Upper lobe of left lung (tissue), 6 donors: ENCODE data around the gene LSM12. TPM values are rescaled to one million over a fixed set of nuclear protein-coding genes. Genes with fewer than 3 reads are reported as not detected.

Experiments used
- ATAC-seq, 2 donors: fragments of 200-7000 bp; cut with Tn5 transposase; one replicate each; pipeline ENCODE4 v1.9.1; 2022; ENCODE audit warnings: mild to moderate bottlenecking in 2 of 2, moderate library complexity in 2 of 2; ENCODE audit not compliant: low FRiP score in 2 of 2
- DNase-seq, 2 donors: peaks; one replicate each; pipeline ENCODE4 v3.0.0-alpha.2; 2019 to 2020
- H3K27ac ChIP-seq, 4 donors: fragments of 200-600 bp; sonication (generic); one replicate each; pipeline ENCODE4 v1.5.1; 2016 to 2019
- H3K27me3 ChIP-seq, 4 donors: fragments of 200-600 bp; sonication (generic); one replicate each; pipeline ENCODE4 v1.5.1; 2017 to 2019
- H3K36me3 ChIP-seq, 4 donors: fragments of 200-600 bp; sonication (generic); one replicate each; pipeline ENCODE4 v1.5.1; 2016 to 2019
- H3K4me1 ChIP-seq, 4 donors: fragments of 200-600 bp; sonication (generic); one replicate each; pipeline ENCODE4 v1.5.1; 2018 to 2019
- H3K4me3 ChIP-seq, 4 donors: fragments of 200-600 bp; sonication (generic); one replicate each; pipeline ENCODE4 v1.5.1; 2017 to 2019; ENCODE audit warnings: mild to moderate bottlenecking in 2 of 4, moderate library complexity in 1 of 4
- H3K9me3 ChIP-seq, 4 donors: fragments of 200-600 bp; sonication (generic); one replicate each; pipeline ENCODE4 v1.5.1; 2018 to 2019
- EP300 ChIP-seq, 4 donors: sonication (generic); formaldehyde crosslinking; IDR thresholded peaks; one replicate each; pipeline ENCODE4 v1.5.1; 2017; ENCODE audit warnings: antibody characterized with exemption in 4 of 4, control low read depth in 2 of 4
- POLR2A ChIP-seq, 4 donors: fragments of 450-650 bp; IDR thresholded peaks; one replicate each; pipeline ENCODE4 v1.5.1; 2016 to 2017; ENCODE audit warnings: antibody characterized with exemption in 4 of 4, mild to moderate bottlenecking in 2 of 4
- POLR2AphosphoS5 ChIP-seq, 2 donors: sonication (generic); formaldehyde crosslinking; IDR thresholded peaks; one replicate each; pipeline ENCODE4 v1.5.1; 2017; ENCODE audit warnings: antibody characterized with exemption in 2 of 2
- WGBS, 2 donors: methylation state at CpG; one replicate each; pipeline ENCODE4 v1.1.5; 2017 to 2018; 5-methylcytosine and 5-hydroxymethylcytosine counted together
- total RNA-seq, 6 donors: library from RNA; depleted of rRNA in 4 of 6; stranded (reverse); fragments of >200 nt in 4 of 6; gene quantifications; one replicate each; pipeline versions ENCODE4 v1.1.0 to v1.2.1, GENCODE V29; 2016 to 2021
- TF ChIP-seq, protein P1 (sequence below), 6 experiments: fragments of 450-650 bp in 4 of 6; fragments of 200-600 bp in 2 of 6; sonication (generic) in 2 of 6; IDR thresholded peaks; one replicate each; pipeline ENCODE4 v1.5.1; 2016 to 2019; ENCODE audit warnings: antibody characterized with exemption in 6 of 6
- donor health status: DM: no; HTN: no; CAD: no; lungs with moderate emphysema.
- donor health status: DM: no; HTN: yes; CAD: no; lungs with severe emphysema.

LSM12 gene
- total RNA-seq, 6 donors from 2014 or later: 14.8 to 38.3 (median 33.6) TPM

DNA sequence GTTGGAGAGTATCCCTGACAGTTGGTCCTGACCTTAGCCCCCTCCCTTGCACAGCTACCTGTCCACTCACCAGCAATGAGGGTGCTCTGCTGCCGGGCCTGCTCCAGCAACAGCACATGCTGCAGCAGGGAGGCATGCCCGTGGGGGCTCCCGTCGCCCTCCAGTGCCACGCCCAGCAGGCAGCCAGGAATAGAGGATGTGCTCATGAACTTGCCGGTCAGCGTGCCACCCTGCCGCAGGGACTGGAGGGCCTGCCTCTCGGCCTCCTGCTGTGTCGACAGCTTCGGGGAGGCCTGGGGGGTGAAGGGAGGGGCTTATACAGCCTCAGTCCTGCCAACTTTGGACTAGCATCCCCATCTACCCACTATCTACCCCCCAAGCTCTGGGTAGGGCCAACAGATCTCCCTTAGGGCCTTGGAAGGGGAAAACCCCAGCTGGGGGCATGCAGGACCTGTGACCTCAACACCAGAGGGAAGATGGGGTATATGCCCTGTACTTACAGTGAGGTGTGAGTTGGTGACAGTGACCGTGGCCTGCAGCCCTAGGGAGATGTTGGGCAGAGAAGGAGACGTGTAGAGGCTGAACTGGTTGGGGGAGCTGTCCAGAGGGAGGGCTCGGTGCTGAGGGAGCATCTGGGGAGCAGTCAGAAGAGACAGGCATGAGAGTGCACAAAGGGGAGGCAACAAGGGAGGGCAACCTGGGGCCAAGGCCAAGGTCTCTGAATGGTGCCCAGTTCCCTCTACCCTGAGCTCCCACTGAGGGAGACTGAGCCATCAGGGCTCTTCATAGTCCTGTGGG, 24.9 kb upstream of the LSM12 start:
- H3K36me3 ChIP-seq: peaks cover 34 to 70% (median 58%) of the 10 kb centered on the region in 4 donors
- no peaks in the 10 kb centered on the region for H3K9me3 ChIP-seq
- H3K27ac ChIP-seq: no peak overlapping the region
- ATAC-seq (no peak), DNase-seq (peak in 1 of 2 donors; percentile 68)
- H3K27me3 ChIP-seq: no peaks in the 10 kb centered on the region
- TF ChIP-seq EP300 (IDR thresholded peaks at IDR 0.05) (no peak), POLR2AphosphoS5 (IDR thresholded peaks at IDR 0.05) (no peak), POLR2A (IDR thresholded peaks at IDR 0.05) (no peak)
- TF ChIP-seq, protein P1, sequence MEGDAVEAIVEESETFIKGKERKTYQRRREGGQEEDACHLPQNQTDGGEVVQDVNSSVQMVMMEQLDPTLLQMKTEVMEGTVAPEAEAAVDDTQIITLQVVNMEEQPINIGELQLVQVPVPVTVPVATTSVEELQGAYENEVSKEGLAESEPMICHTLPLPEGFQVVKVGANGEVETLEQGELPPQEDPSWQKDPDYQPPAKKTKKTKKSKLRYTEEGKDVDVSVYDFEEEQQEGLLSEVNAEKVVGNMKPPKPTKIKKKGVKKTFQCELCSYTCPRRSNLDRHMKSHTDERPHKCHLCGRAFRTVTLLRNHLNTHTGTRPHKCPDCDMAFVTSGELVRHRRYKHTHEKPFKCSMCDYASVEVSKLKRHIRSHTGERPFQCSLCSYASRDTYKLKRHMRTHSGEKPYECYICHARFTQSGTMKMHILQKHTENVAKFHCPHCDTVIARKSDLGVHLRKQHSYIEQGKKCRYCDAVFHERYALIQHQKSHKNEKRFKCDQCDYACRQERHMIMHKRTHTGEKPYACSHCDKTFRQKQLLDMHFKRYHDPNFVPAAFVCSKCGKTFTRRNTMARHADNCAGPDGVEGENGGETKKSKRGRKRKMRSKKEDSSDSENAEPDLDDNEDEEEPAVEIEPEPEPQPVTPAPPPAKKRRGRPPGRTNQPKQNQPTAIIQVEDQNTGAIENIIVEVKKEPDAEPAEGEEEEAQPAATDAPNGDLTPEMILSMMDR (IDR thresholded peaks at IDR 0.05): no peak
- WGBS, 2 donors: 91% methylated on average over 3 to 14 of the region's 14 CpGs
- peaks cover 15 to 17% (median 17%) of the 10 kb centered on the region in 4 donors for H3K4me1 ChIP-seq
- no peak overlapping the region for H3K4me3 ChIP-seq

DNA sequence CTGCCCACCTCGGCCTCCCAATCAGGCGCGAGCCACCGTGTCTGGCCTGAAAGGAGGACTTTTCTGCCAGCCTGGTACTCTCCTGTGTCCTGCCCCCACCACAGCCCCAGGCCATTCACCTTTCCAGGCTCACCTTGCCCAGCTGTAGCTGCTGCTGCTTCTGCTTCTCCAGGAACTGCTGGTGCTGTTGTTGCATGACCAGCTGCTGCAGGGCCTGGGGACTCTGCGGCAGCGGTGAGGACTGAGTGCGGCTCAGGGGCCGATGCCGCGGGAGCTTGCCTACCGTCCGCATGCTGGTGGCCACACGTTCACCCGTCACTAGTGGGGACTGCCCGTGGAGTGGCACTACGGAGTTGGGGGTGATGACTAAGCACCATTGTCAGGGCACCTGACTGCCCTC, 21.8 kb upstream of the LSM12 start:
- Histone ChIP-seq H3K27me3 (no peaks in the 10 kb centered on the region), H3K27ac (no peak overlapping the region), H3K9me3 (no peaks in the 10 kb centered on the region), H3K36me3 (peaks cover 43 to 97% (median 76%) of the 10 kb centered on the region in 4 donors), H3K4me1 (peaks cover 0 to 3% (median 0%) of the 10 kb centered on the region in 4 donors), H3K4me3 (no peak overlapping the region)
- DNase-seq: peak in 1 of 2 donors; percentile 52
- no peak for ATAC-seq
- WGBS, 2 donors: 94 to 98% methylated on average over 14 of the region's 16 CpGs
- TF ChIP-seq POLR2A (IDR thresholded peaks at IDR 0.05) (no peak), POLR2AphosphoS5 (IDR thresholded peaks at IDR 0.05) (no peak), EP300 (IDR thresholded peaks at IDR 0.05) (no peak)
- TF ChIP-seq, protein P1 (IDR thresholded peaks at IDR 0.05): no peak

DNA sequence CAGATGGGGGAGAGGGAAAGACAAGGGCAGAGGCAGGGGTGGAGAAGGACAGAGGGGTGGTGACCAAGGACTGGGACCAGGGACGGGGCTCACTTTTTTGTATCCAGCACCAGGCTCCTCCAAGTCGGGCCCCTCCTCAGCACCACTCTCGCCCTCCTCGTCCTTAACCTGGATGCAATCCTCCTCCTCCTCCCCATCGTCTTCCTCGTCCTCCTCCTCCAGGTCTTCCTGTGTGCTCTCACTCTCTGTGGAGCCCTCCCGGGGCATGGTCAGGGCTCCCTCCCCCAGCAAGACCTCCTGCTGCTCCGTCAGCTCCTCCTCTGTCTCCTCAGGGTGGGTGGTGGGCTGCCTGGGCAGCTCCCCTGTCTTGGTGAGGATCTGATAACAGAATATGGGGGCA, 20.8 kb upstream of the LSM12 start:
- H3K4me1 ChIP-seq: peaks cover 0 to 3% (median 0%) of the 10 kb centered on the region in 4 donors
- H3K4me3 ChIP-seq: no peak overlapping the region
- ATAC-seq (no peak), DNase-seq (no peak)
- peaks cover 38 to 97% (median 76%) of the 10 kb centered on the region in 4 donors for H3K36me3 ChIP-seq
- TF ChIP-seq POLR2AphosphoS5 (IDR thresholded peaks at IDR 0.05): no peak
- TF ChIP-seq EP300 (IDR thresholded peaks at IDR 0.05): no peak
- TF ChIP-seq, protein P1 (IDR thresholded peaks at IDR 0.05): no peak
- TF ChIP-seq POLR2A (IDR thresholded peaks at IDR 0.05): no peak
- WGBS, 2 donors: 73 to 74% methylated on average over 7 to 8 of the region's 8 CpGs
- H3K27ac ChIP-seq: peak overlapping the region in 1 of 4 donors; percentile 21
- H3K9me3 ChIP-seq: no peaks in the 10 kb centered on the region
- H3K27me3 ChIP-seq: no peaks in the 10 kb centered on the region

- H3K27ac ChIP-seq: peak overlapping the region; percentile 24 to 62 (median 38)
Measured at GRCh38 chr17:44086364-44087311, 20.2 kb upstream of the LSM12 start.

More at GRCh38 chr17:44086364-44087311, 20.2 kb upstream of the LSM12 start:
- no peak overlapping the region for H3K4me3 ChIP-seq
- 67 to 74% methylated on average over 23 of the region's 23 CpGs for WGBS, 2 donors
- H3K9me3 ChIP-seq: no peaks in the 10 kb centered on the region
- peaks cover 0 to 3% (median 0%) of the 10 kb centered on the region in 4 donors for H3K4me1 ChIP-seq
- peaks cover 34 to 97% (median 75%) of the 10 kb centered on the region in 4 donors for H3K36me3 ChIP-seq
- peak in 1 of 2 donors; percentile 53 for DNase-seq
- no peaks in the 10 kb centered on the region for H3K27me3 ChIP-seq
- TF ChIP-seq, protein P1 (IDR thresholded peaks at IDR 0.05): no peak
- no peak for TF ChIP-seq POLR2A (IDR thresholded peaks at IDR 0.05)
- TF ChIP-seq EP300 (IDR thresholded peaks at IDR 0.05): no peak
- no peak for TF ChIP-seq POLR2AphosphoS5 (IDR thresholded peaks at IDR 0.05)
- ATAC-seq: peak; percentile 23 to 88
